ENCODE measurements around the gene CEP85. TPM values are rescaled to one million over a fixed set of nuclear protein-coding genes. Genes with fewer than 3 reads are reported as not detected.
A peak's percentile ranks its signal among the peaks of the same experiment; 100 is the strongest.

The CEP85 gene
- total and polyA plus RNA-seq, 9 of the 15 experiments (the other 6 are each of a cell fraction or from before 2014, with no cell fraction given): 42.1 to 140 (median 92.6) TPM

DNA sequence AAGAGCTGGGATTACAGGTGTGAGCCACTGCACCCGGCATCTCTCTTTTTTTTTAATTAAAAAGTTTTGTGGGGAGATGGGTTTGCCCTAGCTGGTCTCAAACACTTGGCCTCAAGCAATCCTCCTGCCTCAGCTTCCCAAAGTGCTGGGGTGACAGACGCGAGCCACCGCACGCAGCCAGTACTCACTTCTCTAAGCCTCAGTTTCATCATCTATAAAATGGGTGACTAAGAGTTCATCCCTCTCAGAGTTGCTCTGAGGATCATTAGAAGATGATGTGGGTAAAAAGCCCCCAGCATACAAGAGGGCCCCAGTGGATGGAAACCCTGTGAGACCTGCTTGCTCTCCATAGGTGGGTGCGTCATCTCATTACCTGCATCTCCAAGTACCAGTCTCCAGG is 46.1 kb upstream of the CEP85 start:
- Histone ChIP-seq H3K4me3 (no peak overlapping the region), H4K20me1 (replicated peaks; ENCODE audit: control insufficient read depth, insufficient read depth, low read length) (0 out of 2 replicates have a peak, but pooled peaks cover 6% of the 10 kb centered on the region), H3K79me2 (ENCODE audit: control insufficient read depth, insufficient read depth, low read length) (no peaks in the 10 kb centered on the region), H3K27me3 (ENCODE audit: control insufficient read depth in 2 of 2, insufficient read depth in 2 of 2, low read length in 2 of 2) (no peaks in the 10 kb centered on the region), H3K9me3 (replicated peaks; ENCODE audit: control insufficient read depth, insufficient read depth, low read depth, low read length) (no peaks in the 10 kb centered on the region), H3K36me3 (ENCODE audit: control insufficient read depth, insufficient read depth, low read length) (no peaks in the 10 kb centered on the region), H2AFZ (ENCODE audit: low read depth, low read length) (no peak overlapping the region), H3K9me1 (ENCODE audit: control insufficient read depth, insufficient read depth, low read length) (no peaks in the 10 kb centered on the region), H3K9ac (ENCODE audit: insufficient read depth in 1 of 2, low read depth in 2 of 2, low read length in 2 of 2) (no peak overlapping the region), H3K4me2 (ENCODE audit: insufficient read depth, low read length) (no peak overlapping the region), H3K4me1 (replicated peaks in 1 of 2; ENCODE audit: control insufficient read depth in 2 of 2, insufficient read depth in 2 of 2, low read length in 2 of 2) (peaks cover 0 to 27% of the 10 kb centered on the region in 2 experiments; a peak in 2 of 5 replicates), H3K27ac (ENCODE audit: extremely low read depth, low read depth, low read length) (no peak overlapping the region)
- no peak for FAIRE-seq
- CTCF ChIA-PET (ENCODE audit: low intra/inter-chr PET ratio): no interaction called here
- 85% methylated on average over 6 of the region's 6 CpGs for WGBS (ENCODE audit: insufficient coverage, low coverage, missing lambda C conversion rate)
- intact Hi-C loops (cut with micrococcal nuclease): no loop called here
- in situ Hi-C loops (cut with MboI): no loop called here
- BruUV-seq (replicated peaks): no TSS peak
- POLR2A ChIA-PET: interaction anchor here (0.6 kb wide), 1 partner anchor 277 kb away, joined by 3 read pairs; no protein-coding TSS in a partner anchor
- no peak for DNase-seq (ENCODE audit: extremely low read depth in 1 of 4, low spot score in 3 of 4)
- no peak for ATAC-seq
- TF ChIP-seq TEAD2 (tag; IDR thresholded peaks at IDR 0.05): no peak
- TF ChIP-seq ADNP (tag; IDR thresholded peaks at IDR 0.05): peak; percentile 58; the same call in 1 of the 2 replicates
- TF ChIP-seq, protein P1, sequence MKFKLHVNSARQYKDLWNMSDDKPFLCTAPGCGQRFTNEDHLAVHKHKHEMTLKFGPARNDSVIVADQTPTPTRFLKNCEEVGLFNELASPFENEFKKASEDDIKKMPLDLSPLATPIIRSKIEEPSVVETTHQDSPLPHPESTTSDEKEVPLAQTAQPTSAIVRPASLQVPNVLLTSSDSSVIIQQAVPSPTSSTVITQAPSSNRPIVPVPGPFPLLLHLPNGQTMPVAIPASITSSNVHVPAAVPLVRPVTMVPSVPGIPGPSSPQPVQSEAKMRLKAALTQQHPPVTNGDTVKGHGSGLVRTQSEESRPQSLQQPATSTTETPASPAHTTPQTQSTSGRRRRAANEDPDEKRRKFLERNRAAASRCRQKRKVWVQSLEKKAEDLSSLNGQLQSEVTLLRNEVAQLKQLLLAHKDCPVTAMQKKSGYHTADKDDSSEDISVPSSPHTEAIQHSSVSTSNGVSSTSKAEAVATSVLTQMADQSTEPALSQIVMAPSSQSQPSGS (CRISPR knock-in tag; IDR thresholded peaks at IDR 0.05): no peak
- TF ChIP-seq RBM25 (IDR thresholded peaks at IDR 0.05; ENCODE audit: low read depth, low read length, severe bottlenecking): peak; percentile 74
- peak; percentile 34 for TF ChIP-seq CHD4 (IDR thresholded peaks at IDR 0.05; ENCODE audit: insufficient read depth, insufficient replicate concordance, low read depth, low read length, poor library complexity, severe bottlenecking)
- peak; percentile 69 for TF ChIP-seq BCOR (IDR thresholded peaks at IDR 0.05)
- TF ChIP-seq ZNF764 (CRISPR knock-in tag; IDR thresholded peaks at IDR 0.05; ENCODE audit: low read depth): no peak
- TF ChIP-seq KDM1A (IDR thresholded peaks at IDR 0.05): peak; percentile 36 to 53; a peak in 2 of 4 replicates

Measured in K562 (cell line).